Breast epithelium (tissue), 4 donors: ENCODE results near the gene CYB561A3. TPM values are rescaled to one million over a fixed set of nuclear protein-coding genes. Genes with fewer than 3 reads are reported as not detected.

ENCODE experiments used
- DNase-seq, 2 donors: peaks; one replicate each; pipeline ENCODE4 v3.0.0-alpha.2; 2019; ENCODE audit warnings: low spot score in 2 of 2
- H3K27ac ChIP-seq, 2 donors: fragments of 200-600 bp; sonication (generic) in 1 of 2; one replicate each; pipeline ENCODE4 v1.5.1; 2016 to 2019; ENCODE audit warnings: mild to moderate bottlenecking in 1 of 2
- H3K27me3 ChIP-seq, 2 donors: fragments of 200-600 bp; sonication (generic) in 1 of 2; one replicate each; pipeline versions ENCODE4 v1.5.1 to v1.6.0; 2017 to 2019; ENCODE audit warnings: control low read depth in 1 of 2, mild to moderate bottlenecking in 1 of 2
- H3K36me3 ChIP-seq: fragments of 200-600 bp; one replicate; pipeline ENCODE4 v1.5.1; 2019
- H3K4me1 ChIP-seq, 2 donors: fragments of 200-600 bp; sonication (generic); one replicate each; pipeline ENCODE4 v1.5.1; 2016 to 2019; ENCODE audit warnings: control low read depth in 1 of 2
- H3K4me3 ChIP-seq, 3 donors: fragments of 200-600 bp; sonication (generic); 1 replicate in 2 of 3; 2 replicates in 1 of 3; pipeline ENCODE4 v1.5.1; 2016 to 2019; ENCODE audit warnings: mild to moderate bottlenecking in 3 of 3, moderate library complexity in 2 of 3
- H3K9me3 ChIP-seq, 2 donors: fragments of 200-600 bp; sonication (generic) in 1 of 2; one replicate each; pipeline ENCODE4 v1.5.1; 2016 to 2019; ENCODE audit warnings: control low read depth in 1 of 2
- CTCF ChIP-seq, 3 donors: fragments of 450-650 bp; IDR thresholded peaks; one replicate each; pipeline ENCODE4 v1.5.1; 2016 to 2017; ENCODE audit warnings: antibody characterized with exemption in 3 of 3, mild to moderate bottlenecking in 3 of 3, moderate library complexity in 3 of 3
- POLR2A ChIP-seq: fragments of 450-650 bp; IDR thresholded peaks from one replicate; pipeline ENCODE4 v1.6.1; 2016; ENCODE audit warnings: antibody characterized with exemption, mild to moderate bottlenecking, moderate library complexity
- POLR2AphosphoS5 ChIP-seq, 3 donors: sonication (generic); formaldehyde crosslinking; IDR thresholded peaks; one replicate each; pipeline ENCODE4 v1.6.1; 2017; ENCODE audit warnings: antibody characterized with exemption in 3 of 3
- intact Hi-C: fragments of 100-400 bp; cut with DNase I; formaldehyde crosslinking; loops from one replicate; pipeline ENCODE4 v1.15.1; 2023; ENCODE audit warnings: low total_unique reads
- total RNA-seq, 3 donors: library from RNA; depleted of rRNA; stranded (reverse); fragments of >200 nt; gene quantifications; one replicate each; pipeline ENCODE4 v1.1.0, GENCODE V29; 2016

Gene CYB561A3
- total RNA-seq, 3 donors from 2014 or later: 36.7 to 46.9 (median 44.3) TPM

DNA sequence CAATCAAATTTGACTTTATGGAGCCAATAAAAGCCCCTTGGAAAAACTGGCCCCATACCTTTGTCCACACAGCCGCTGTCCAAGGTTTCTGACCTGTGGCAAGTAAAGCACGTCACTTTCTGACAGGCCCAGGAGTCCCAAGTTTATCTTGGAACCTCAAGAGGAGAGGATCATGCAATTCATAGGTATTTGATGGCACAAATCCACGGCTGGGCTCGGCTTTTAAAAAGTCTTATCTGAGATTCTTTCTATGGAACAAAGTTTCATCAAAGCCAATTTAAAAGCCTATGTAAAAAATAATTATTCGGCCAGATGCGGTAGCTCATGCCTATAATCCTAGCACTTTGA is 14.1 kb upstream of the CYB561A3 start:
- Histone ChIP-seq H3K27me3 (no peaks in the 10 kb centered on the region), H3K27ac (no peak overlapping the region), H3K9me3 (no peaks in the 10 kb centered on the region), H3K36me3 (no peaks in the 10 kb centered on the region), H3K4me1 (no peaks in the 10 kb centered on the region), H3K4me3 (no peak overlapping the region)
- intact Hi-C loops: no loop called here
- DNase-seq: no peak
- TF ChIP-seq CTCF (IDR thresholded peaks at IDR 0.05) (no peak), POLR2AphosphoS5 (IDR thresholded peaks at IDR 0.05) (no peak), POLR2A (no peak)

GRCh38 chr11:61372659-61373420 is 11.2 kb upstream of the CYB561A3 start:
- Histone ChIP-seq H3K36me3 (no peaks in the 10 kb centered on the region), H3K9me3 (no peaks in the 10 kb centered on the region), H3K4me1 (peaks cover 0 to 6% of the 10 kb centered on the region in 2 donors), H3K27me3 (no peaks in the 10 kb centered on the region), H3K27ac (no peak overlapping the region), H3K4me3 (no peak overlapping the region)
- intact Hi-C loops: no loop called here
- TF ChIP-seq CTCF (IDR thresholded peaks at IDR 0.05) (no peak), POLR2AphosphoS5 (IDR thresholded peaks at IDR 0.05) (no peak), POLR2A (no peak)
- DNase-seq: no peak

- no peak for TF ChIP-seq POLR2AphosphoS5 (IDR thresholded peaks at IDR 0.05)
- TF ChIP-seq POLR2A: no peak
- no peak for TF ChIP-seq CTCF (IDR thresholded peaks at IDR 0.05)
- Histone ChIP-seq H3K36me3 (no peaks in the 10 kb centered on the region), H3K4me1 (peaks cover 0 to 6% of the 10 kb centered on the region in 2 donors), H3K27me3 (no peaks in the 10 kb centered on the region), H3K9me3 (no peaks in the 10 kb centered on the region), H3K27ac (peak overlapping the region; percentile 75 to 77), H3K4me3 (no peak overlapping the region)
- DNase-seq: no peak
- intact Hi-C loops: no loop called here
Measured at GRCh38 chr11:61370349-61371005, 8.8 kb upstream of the CYB561A3 start.

DNA sequence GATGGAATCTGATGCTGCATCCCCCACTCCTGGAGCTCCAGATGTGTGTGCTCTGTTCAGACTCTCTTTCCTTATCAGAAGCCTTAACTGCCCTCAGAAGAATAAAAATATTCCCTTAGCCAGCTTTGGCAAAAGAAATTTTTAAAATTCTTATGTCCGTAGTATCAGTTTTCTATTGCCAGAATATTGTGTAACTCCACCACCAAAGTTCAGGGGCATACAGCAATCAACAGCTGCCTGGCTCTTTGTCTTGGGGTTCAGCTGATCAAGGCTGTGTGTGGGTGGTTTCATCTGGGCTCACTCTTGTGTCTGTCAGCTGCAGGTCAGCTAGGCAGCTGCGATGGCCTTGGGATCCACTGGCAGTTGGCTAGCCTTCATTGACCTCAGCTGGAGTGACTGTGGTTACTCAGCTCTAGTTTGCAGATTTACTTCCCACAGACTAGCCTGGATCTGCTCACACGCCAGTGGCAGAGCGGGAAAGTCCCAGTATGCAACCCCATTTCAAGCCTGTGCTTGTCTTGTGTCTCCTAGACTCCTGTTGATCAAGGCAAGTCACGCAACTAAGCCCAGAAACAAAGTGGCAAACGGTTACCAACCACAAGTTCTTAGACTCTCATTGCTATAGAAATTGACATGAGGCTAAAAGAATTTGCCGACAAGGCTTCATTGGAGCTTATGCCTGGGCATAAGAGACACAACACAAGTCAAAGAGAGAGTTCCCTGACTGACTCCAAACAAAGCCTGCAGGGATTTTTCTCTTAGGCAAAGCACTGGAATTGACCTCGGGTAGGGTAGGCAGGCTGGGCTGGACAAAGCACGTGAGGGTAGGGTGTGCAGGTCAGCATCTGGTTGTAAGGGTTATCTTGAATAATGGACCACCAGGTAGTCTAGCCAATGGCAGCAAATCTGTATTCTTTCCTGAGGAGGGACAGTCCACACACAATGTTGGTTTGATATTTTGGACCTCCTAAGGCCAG is 8.0 kb upstream of the CYB561A3 start:
- H3K27ac ChIP-seq: peak overlapping the region; percentile 75 to 77
- TF ChIP-seq POLR2AphosphoS5 (IDR thresholded peaks at IDR 0.05): peak; percentile 28 to 66 (median 43)
- TF ChIP-seq CTCF (IDR thresholded peaks at IDR 0.05): no peak
- H3K4me3 ChIP-seq: no peak overlapping the region
- H3K36me3 ChIP-seq: no peaks in the 10 kb centered on the region
- peaks cover 0 to 6% of the 10 kb centered on the region in 2 donors for H3K4me1 ChIP-seq
- DNase-seq: peak in 1 of 2 donors; percentile 43
- no peaks in the 10 kb centered on the region for H3K27me3 ChIP-seq
- intact Hi-C loops: no loop called here
- H3K9me3 ChIP-seq: no peaks in the 10 kb centered on the region
